ENCODE measurements around the gene NAT16. TPM values are rescaled to one million over a fixed set of nuclear protein-coding genes. Genes with fewer than 3 reads are reported as not detected.

NAT16 gene
- total and polyA plus RNA-seq, 2 of the 13 experiments (the other 11 are each of a cell fraction or from before 2014, with no cell fraction given): 0.04 TPM; not detected in 1

DNA sequence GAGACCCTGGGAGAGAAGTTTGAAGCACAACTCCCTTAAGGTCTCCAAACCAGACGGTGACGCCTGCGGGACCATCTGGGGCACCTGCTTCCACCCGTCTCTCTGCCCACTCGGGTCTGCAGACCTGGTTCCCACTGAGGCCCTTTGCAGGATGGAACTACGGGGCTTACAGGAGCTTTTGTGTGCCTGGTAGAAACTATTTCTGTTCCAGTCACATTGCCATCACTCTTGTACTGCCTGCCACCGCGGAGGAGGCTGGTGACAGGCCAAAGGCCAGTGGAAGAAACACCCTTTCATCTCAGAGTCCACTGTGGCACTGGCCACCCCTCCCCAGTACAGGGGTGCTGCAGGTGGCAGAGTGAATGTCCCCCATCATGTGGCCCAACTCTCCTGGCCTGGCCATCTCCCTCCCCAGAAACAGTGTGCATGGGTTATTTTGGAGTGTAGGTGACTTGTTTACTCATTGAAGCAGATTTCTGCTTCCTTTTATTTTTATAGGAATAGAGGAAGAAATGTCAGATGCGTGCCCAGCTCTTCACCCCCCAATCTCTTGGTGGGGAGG, 42.4 kb downstream of the NAT16 start (continued):
- TF ChIP-seq, protein P1, sequence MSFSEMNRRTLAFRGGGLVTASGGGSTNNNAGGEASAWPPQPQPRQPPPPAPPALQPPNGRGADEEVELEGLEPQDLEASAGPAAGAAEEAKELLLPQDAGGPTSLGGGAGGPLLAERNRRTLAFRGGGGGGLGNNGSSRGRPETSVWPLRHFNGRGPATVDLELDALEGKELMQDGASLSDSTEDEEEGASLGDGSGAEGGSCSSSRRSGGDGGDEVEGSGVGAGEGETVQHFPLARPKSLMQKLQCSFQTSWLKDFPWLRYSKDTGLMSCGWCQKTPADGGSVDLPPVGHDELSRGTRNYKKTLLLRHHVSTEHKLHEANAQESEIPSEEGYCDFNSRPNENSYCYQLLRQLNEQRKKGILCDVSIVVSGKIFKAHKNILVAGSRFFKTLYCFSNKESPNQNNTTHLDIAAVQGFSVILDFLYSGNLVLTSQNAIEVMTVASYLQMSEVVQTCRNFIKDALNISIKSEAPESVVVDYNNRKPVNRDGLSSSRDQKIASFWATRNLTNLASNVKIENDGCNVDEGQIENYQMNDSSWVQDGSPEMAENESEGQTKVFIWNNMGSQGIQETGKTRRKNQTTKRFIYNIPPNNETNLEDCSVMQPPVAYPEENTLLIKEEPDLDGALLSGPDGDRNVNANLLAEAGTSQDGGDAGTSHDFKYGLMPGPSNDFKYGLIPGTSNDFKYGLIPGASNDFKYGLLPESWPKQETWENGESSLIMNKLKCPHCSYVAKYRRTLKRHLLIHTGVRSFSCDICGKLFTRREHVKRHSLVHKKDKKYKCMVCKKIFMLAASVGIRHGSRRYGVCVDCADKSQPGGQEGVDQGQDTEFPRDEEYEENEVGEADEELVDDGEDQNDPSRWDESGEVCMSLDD (CRISPR knock-in tag; IDR thresholded peaks at IDR 0.05; ENCODE audit: borderline replicate concordance): no peak
- TF ChIP-seq ZNF670 (CRISPR knock-in tag; IDR thresholded peaks at IDR 0.05; ENCODE audit: borderline replicate concordance) (0 out of 2 replicates have a peak, but pooled peaks have one; percentile 60), ZFP36L2 (CRISPR knock-in tag; IDR thresholded peaks at IDR 0.05) (no peak), ASH2L (IDR thresholded peaks at IDR 0.05; ENCODE audit: insufficient read length, low read depth, low read length) (no peak), MEF2D (CRISPR knock-in tag; IDR thresholded peaks at IDR 0.05) (no peak), SNAPC2 (CRISPR knock-in tag; IDR thresholded peaks at IDR 0.05) (no peak), DPF2 (CRISPR knock-in tag; IDR thresholded peaks at IDR 0.05; ENCODE audit: borderline replicate concordance, low read depth) (no peak), SPEN (CRISPR knock-in tag; IDR thresholded peaks at IDR 0.05; ENCODE audit: low read depth) (no peak), ZMYM3 (CRISPR knock-in tag; IDR thresholded peaks at IDR 0.05) (no peak), POLR2AphosphoS5 (IDR thresholded peaks at IDR 0.05; ENCODE audit: low read depth, low read length) (peak; percentile 42; the same call in 1 of the 2 replicates), KDM2A (CRISPR knock-in tag; IDR thresholded peaks at IDR 0.05; ENCODE audit: borderline replicate concordance, low read depth) (no peak), ZNF230 (CRISPR knock-in tag; IDR thresholded peaks at IDR 0.05) (no peak)
- TF ChIP-seq, protein P2, sequence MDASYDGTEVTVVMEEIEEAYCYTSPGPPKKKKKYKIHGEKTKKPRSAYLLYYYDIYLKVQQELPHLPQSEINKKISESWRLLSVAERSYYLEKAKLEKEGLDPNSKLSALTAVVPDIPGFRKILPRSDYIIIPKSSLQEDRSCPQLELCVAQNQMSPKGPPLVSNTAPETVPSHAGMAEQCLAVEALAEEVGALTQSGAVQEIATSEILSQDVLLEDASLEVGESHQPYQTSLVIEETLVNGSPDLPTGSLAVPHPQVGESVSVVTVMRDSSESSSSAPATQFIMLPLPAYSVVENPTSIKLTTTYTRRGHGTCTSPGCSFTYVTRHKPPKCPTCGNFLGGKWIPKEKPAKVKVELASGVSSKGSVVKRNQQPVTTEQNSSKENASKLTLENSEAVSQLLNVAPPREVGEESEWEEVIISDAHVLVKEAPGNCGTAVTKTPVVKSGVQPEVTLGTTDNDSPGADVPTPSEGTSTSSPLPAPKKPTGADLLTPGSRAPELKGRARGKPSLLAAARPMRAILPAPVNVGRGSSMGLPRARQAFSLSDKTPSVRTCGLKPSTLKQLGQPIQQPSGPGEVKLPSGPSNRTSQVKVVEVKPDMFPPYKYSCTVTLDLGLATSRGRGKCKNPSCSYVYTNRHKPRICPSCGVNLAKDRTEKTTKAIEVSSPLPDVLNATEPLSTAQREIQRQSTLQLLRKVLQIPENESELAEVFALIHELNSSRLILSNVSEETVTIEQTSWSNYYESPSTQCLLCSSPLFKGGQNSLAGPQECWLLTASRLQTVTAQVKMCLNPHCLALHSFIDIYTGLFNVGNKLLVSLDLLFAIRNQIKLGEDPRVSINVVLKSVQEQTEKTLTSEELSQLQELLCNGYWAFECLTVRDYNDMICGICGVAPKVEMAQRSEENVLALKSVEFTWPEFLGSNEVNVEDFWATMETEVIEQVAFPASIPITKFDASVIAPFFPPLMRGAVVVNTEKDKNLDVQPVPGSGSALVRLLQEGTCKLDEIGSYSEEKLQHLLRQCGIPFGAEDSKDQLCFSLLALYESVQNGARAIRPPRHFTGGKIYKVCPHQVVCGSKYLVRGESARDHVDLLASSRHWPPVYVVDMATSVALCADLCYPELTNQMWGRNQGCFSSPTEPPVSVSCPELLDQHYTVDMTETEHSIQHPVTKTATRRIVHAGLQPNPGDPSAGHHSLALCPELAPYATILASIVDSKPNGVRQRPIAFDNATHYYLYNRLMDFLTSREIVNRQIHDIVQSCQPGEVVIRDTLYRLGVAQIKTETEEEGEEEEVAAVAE (CRISPR knock-in tag; IDR thresholded peaks at IDR 0.05; ENCODE audit: borderline replicate concordance): no peak
- TF ChIP-seq, protein P3, sequence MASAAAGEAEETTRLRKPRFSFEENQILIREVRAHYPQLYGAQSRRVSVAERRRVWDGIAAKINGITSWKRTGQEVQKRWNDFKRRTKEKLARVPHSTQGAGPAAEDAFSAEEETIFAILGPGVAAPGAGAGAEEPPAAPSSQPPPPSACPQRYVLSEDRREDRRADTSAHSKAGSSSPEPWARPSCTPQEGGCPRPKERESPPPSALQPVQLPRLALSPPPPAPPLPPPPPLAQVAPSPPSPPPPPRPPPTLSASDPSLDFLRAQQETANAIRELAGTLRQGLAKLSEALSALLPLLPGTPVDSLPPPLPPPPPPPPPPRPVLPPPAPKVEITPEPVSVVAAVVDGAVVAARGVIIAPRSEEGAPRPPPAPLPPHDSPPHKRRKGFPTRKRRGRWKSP (CRISPR knock-in tag; IDR thresholded peaks at IDR 0.05): no peak
- TF ChIP-seq, protein P4, sequence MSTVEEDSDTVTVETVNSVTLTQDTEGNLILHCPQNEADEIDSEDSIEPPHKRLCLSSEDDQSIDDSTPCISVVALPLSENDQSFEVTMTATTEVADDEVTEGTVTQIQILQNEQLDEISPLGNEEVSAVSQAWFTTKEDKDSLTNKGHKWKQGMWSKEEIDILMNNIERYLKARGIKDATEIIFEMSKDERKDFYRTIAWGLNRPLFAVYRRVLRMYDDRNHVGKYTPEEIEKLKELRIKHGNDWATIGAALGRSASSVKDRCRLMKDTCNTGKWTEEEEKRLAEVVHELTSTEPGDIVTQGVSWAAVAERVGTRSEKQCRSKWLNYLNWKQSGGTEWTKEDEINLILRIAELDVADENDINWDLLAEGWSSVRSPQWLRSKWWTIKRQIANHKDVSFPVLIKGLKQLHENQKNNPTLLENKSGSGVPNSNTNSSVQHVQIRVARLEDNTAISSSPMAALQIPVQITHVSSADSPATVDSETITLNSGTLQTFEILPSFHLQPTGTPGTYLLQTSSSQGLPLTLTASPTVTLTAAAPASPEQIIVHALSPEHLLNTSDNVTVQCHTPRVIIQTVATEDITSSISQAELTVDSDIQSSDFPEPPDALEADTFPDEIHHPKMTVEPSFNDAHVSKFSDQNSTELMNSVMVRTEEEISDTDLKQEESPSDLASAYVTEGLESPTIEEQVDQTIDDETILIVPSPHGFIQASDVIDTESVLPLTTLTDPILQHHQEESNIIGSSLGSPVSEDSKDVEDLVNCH (CRISPR knock-in tag; IDR thresholded peaks at IDR 0.05): no peak
- TF ChIP-seq, protein P5, sequence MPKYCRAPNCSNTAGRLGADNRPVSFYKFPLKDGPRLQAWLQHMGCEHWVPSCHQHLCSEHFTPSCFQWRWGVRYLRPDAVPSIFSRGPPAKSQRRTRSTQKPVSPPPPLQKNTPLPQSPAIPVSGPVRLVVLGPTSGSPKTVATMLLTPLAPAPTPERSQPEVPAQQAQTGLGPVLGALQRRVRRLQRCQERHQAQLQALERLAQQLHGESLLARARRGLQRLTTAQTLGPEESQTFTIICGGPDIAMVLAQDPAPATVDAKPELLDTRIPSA (CRISPR knock-in tag; IDR thresholded peaks at IDR 0.05; ENCODE audit: borderline replicate concordance): no peak
